KMS-11 (cell line): ENCODE data around the gene ZFP42.

ENCODE experiments used
- H2AFZ ChIP-seq: fragments of 200-600 bp; sonication (generic); 2 replicates; pipeline ENCODE4 v1.6.1; 2016; ENCODE audit warnings: antibody characterized with exemption, mixed run types, low read depth
- H3K27ac ChIP-seq: fragments of 200-600 bp; sonication (generic); 2 replicates; pipeline ENCODE4 v1.6.1; 2016; ENCODE audit warnings: mild to moderate bottlenecking, mixed run types
- H3K27me3 ChIP-seq: fragments of 200-600 bp; sonication (generic); 2 replicates; pipeline ENCODE4 v1.6.1; 2017; ENCODE audit warnings: mild to moderate bottlenecking, low read depth, mixed run types, moderate library complexity; ENCODE audit not compliant: insufficient read depth
- H3K36me3 ChIP-seq: fragments of 200-600 bp; sonication (generic); 2 replicates; pipeline ENCODE4 v1.6.1; 2017; ENCODE audit warnings: mild to moderate bottlenecking, mixed run types; ENCODE audit not compliant: insufficient read depth
- H3K4me1 ChIP-seq: fragments of 200-600 bp; sonication (generic); 2 replicates; pipeline ENCODE4 v1.6.1; 2016; ENCODE audit warnings: mild to moderate bottlenecking, low read depth, mixed run types; ENCODE audit not compliant: poor library complexity, severe bottlenecking
- H3K4me2 ChIP-seq: fragments of 200-600 bp; sonication (generic); 2 replicates; pipeline ENCODE4 v1.7.0; 2016; ENCODE audit warnings: mild to moderate bottlenecking, mixed run types
- H3K4me3 ChIP-seq: fragments of 200-600 bp; sonication (generic); IDR thresholded peaks from 2 replicates; pipeline ENCODE4 v1.6.1; 2017; ENCODE audit warnings: low read depth, low read length, mixed read lengths; ENCODE audit not compliant: insufficient read depth
- H3K79me2 ChIP-seq: fragments of 200-600 bp; sonication (generic); 2 replicates; pipeline ENCODE4 v1.6.1; 2016; ENCODE audit warnings: low read depth, mixed run types; ENCODE audit not compliant: insufficient read depth
- H3K9ac ChIP-seq: fragments of 200-600 bp; sonication (generic); 2 replicates; pipeline ENCODE4 v1.6.1; 2016; ENCODE audit warnings: mild to moderate bottlenecking, mixed run types
- H4K20me1 ChIP-seq: fragments of 200-600 bp; sonication (generic); 2 replicates; pipeline ENCODE4 v1.6.1; 2016; ENCODE audit warnings: mild to moderate bottlenecking, mixed run types; ENCODE audit not compliant: insufficient read depth
- CTCF ChIP-seq: fragments of 200-600 bp; sonication (generic); conservative IDR thresholded peaks from 2 replicates; pipeline ENCODE4 v1.6.1; 2017; ENCODE audit warnings: low read depth, mild to moderate bottlenecking, antibody characterized with exemption, low read length, moderate library complexity, mixed read lengths

Gene ZFP42

GRCh38 chr4:187995322-187996207, at the start of gene ZFP42:
Gene ZFP42, plus strand, starts transcription at chr4:187995771. Its CDS starts 7,037 bp downstream, at chr4:188002808.
- Histone ChIP-seq H2AFZ (no peak within 1 kb of the TSS), H3K79me2 (no peaks in the 10 kb centered on the region), H3K4me2 (no peak within 1 kb of the TSS), H4K20me1 (no peaks in the 10 kb centered on the region), H3K4me3 (no peak within 1 kb of the TSS), H3K4me1 (no peaks in the 10 kb centered on the region), H3K9ac (no peak within 1 kb of the TSS), H3K36me3 (no peaks in the 10 kb centered on the region), H3K27ac (no peak within 1 kb of the TSS), H3K27me3 (no peaks in the 10 kb centered on the region)
- no peak for TF ChIP-seq CTCF

DNA sequence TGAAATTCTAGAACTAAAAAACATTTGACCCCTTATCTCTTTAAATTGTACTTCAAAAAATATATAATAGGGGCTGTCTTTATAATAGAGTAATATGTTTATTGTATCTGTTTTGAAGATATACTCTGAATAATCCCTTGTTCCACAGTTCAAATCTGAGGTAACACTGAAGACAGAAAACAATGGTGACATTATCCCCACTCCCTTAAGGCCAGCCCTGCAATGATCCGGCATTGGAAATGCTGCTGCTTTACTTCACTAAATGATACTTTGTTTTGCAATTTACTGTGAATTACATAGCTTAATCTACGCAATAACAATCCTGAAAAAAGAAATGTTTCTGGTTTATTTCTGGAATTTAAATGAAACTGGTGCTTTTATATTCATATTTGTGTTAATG, 34.4 kb upstream of the ZFP42 start:
- Histone ChIP-seq H3K27me3 (no peaks in the 10 kb centered on the region), H3K79me2 (no peaks in the 10 kb centered on the region), H3K27ac (no peak overlapping the region), H3K4me3 (no peak overlapping the region), H3K9ac (no peak overlapping the region), H3K4me1 (no peaks in the 10 kb centered on the region), H3K36me3 (no peaks in the 10 kb centered on the region), H3K4me2 (no peak overlapping the region), H2AFZ (no peak overlapping the region), H4K20me1 (no peaks in the 10 kb centered on the region)
- no peak for TF ChIP-seq CTCF

DNA sequence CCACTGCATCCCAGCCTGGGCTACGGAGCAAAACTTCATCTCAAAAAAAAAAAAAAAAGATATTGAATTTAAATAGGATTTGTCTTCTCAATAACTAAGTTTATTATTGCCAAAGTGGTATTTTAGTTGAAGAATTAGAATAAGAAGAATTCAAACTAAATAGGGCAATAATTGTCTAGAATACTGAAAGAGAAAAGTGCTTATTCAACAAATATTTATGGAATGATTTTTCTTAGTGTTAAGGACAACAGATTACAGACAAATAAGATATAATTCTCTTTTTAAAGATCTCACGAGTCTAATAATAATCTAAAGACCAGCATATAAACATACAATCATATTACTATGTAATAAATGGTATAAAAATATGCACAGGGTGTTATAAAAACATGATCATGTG, 33.6 kb upstream of the ZFP42 start:
- Histone ChIP-seq H3K36me3 (no peaks in the 10 kb centered on the region), H3K4me3 (no peak overlapping the region), H3K9ac (no peak overlapping the region), H3K4me2 (no peak overlapping the region), H3K79me2 (no peaks in the 10 kb centered on the region), H4K20me1 (no peaks in the 10 kb centered on the region), H3K27ac (no peak overlapping the region), H3K4me1 (no peaks in the 10 kb centered on the region), H2AFZ (no peak overlapping the region), H3K27me3 (no peaks in the 10 kb centered on the region)
- TF ChIP-seq CTCF: no peak

DNA sequence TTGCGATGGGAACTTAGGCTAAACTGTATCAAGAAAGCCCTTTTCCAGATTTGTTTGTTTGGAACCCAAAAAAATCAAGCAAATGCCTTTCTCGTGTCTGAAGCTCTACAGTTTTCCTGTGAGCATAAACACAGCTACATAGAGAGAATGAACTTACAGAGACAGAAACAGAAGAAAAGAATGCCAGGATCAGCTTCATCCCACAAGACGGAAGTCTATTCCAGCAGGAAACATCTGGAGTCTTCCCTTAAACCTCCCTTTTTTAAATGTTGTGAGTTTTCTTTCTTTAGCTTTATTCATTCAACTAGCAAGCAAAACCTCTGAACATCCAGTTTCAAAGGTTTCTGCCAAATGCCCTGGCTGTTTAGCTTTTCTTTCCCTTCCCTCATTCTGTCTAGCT, 32.6 kb upstream of the ZFP42 start:
- H3K79me2 ChIP-seq: no peaks in the 10 kb centered on the region
- no peaks in the 10 kb centered on the region for H4K20me1 ChIP-seq
- no peaks in the 10 kb centered on the region for H3K27me3 ChIP-seq
- H3K27ac ChIP-seq: no peak overlapping the region
- H3K9ac ChIP-seq: no peak overlapping the region
- H3K4me1 ChIP-seq: no peaks in the 10 kb centered on the region
- H2AFZ ChIP-seq: no peak overlapping the region
- no peak overlapping the region for H3K4me3 ChIP-seq
- no peak for TF ChIP-seq CTCF
- no peaks in the 10 kb centered on the region for H3K36me3 ChIP-seq
- H3K4me2 ChIP-seq: no peak overlapping the region
